Non-pigmented ciliary epithelial cell (primary cell): Measurements from ENCODE around the gene ATXN7L3.
A peak's percentile ranks its signal among the peaks of the same experiment; 100 is the strongest.

ENCODE experiments used
- DNase-seq: peaks from one replicate; pipeline ENCODE4 v3.0.0-alpha.2; 2010; ENCODE audit warnings: low read depth

The ATXN7L3 gene

GRCh38 chr17:44200478-44201155, 933 bp upstream of the ATXN7L3 start:
- DNase-seq, result no peak

GRCh38 chr17:44198721-44199552, 747 bp downstream of the ATXN7L3 start:
- DNase-seq, result no peak

GRCh38 chr17:44197980-44198720, 1.5 kb downstream of the ATXN7L3 start:
- no peak for DNase-seq

- DNase-seq, result no peak
Measured at GRCh38 chr17:44197107-44197506, 2.6 kb downstream of the ATXN7L3 start.

GRCh38 chr17:44193326-44194084, 6.2 kb downstream of the ATXN7L3 start:
- DNase-seq, result no peak

- no peak for DNase-seq
Measured at GRCh38 chr17:44192750-44193149, 6.9 kb downstream of the ATXN7L3 start.

GRCh38 chr17:44191941-44192496, 7.7 kb downstream of the ATXN7L3 start:
- no peak for DNase-seq

- no peak for DNase-seq
Measured at GRCh38 chr17:44191369-44191768, 8.3 kb downstream of the ATXN7L3 start.

GRCh38 chr17:44190481-44190880, 9.2 kb downstream of the ATXN7L3 start:
- DNase-seq, result no peak

GRCh38 chr17:44188576-44189403, 10.9 kb downstream of the ATXN7L3 start:
- no peak for DNase-seq

- DNase-seq, result no peak
Measured at GRCh38 chr17:44187131-44187899, 12.4 kb downstream of the ATXN7L3 start.

GRCh38 chr17:44186307-44187130, 13.2 kb downstream of the ATXN7L3 start, which contains the start of gene TMUB2:
TSS of gene TMUB2 (plus strand) at chr17:44186972. CDS start at chr17:44187709, 737 bp downstream.
- DNase-seq, result peak; percentile 97

- no peak for DNase-seq
Measured at GRCh38 chr17:44184212-44184810, 15.4 kb downstream of the ATXN7L3 start.

- no peak for DNase-seq
Measured at GRCh38 chr17:44183024-44183423, 16.7 kb downstream of the ATXN7L3 start.

- DNase-seq, result no peak
Measured at GRCh38 chr17:44178133-44178532, 21.6 kb downstream of the ATXN7L3 start.

GRCh38 chr17:44177640-44178039, 22.0 kb downstream of the ATXN7L3 start:
- no peak for DNase-seq

- no peak for DNase-seq
Measured at GRCh38 chr17:44176671-44177501, 22.8 kb downstream of the ATXN7L3 start.

- DNase-seq, result no peak
Measured at GRCh38 chr17:44176257-44176656, 23.4 kb downstream of the ATXN7L3 start.
